ENCODE data around the gene PSMD10.

- TF ChIP-seq CTCF (conservative IDR thresholded peaks at IDR 0.05; ENCODE audit: low read length) (no peak), EZH2phosphoT487 (IDR thresholded peaks at IDR 0.05; ENCODE audit: borderline replicate concordance, low read depth, low read length) (no peak)
Measured at GRCh38 chrX:108064001-108064400, 27.3 kb downstream of the PSMD10 start.
